ENCODE results near the gene SMCHD1.

- TF ChIP-seq CTCF (IDR thresholded peaks at IDR 0.05; ENCODE audit: insufficient read depth, low read length) (no peak), GABPA (IDR thresholded peaks at IDR 0.05; ENCODE audit: low read depth) (no peak), REST (IDR thresholded peaks at IDR 0.05; ENCODE audit: insufficient replicate concordance, low read depth) (no peak), POLR2AphosphoS5 (IDR thresholded peaks at IDR 0.05; ENCODE audit: low read depth) (no peak), SPI1 (IDR thresholded peaks at IDR 0.05; ENCODE audit: borderline replicate concordance, low read depth) (no peak)
These were observed 183.7 kb downstream of the SMCHD1 start for GRCh38 chr18:2839202-2839601.

Measured in HL-60 (cell line).